ENCODE results near the gene MS4A5.

MS4A5 gene

GRCh38 chr11:60469723-60470122 is 40.4 kb downstream of the MS4A5 start:
- H3K9me3 ChIP-seq = no peaks in the 10 kb centered on the region
- H3K36me3 ChIP-seq = no peaks in the 10 kb centered on the region
- TF ChIP-seq CTCF (IDR thresholded peaks at IDR 0.05) = no peak
- no peaks in the 10 kb centered on the region for H3K4me1 ChIP-seq (ENCODE audit: control insufficient read depth in 1 of 2, insufficient read depth in 1 of 2, low read depth in 1 of 2, low read length in 1 of 2)
- H3K4me3 ChIP-seq (ENCODE audit: low read depth in 1 of 2, low read length in 1 of 2) = no peak overlapping the region
- no peaks in the 10 kb centered on the region for H3K27me3 ChIP-seq
- no peak overlapping the region for H3K27ac ChIP-seq

- H3K4me3 ChIP-seq (ENCODE audit: low read depth in 1 of 2, low read length in 1 of 2) = no peak overlapping the region
- TF ChIP-seq CTCF (IDR thresholded peaks at IDR 0.05) = no peak
- H3K27ac ChIP-seq = no peak overlapping the region
Measured at GRCh38 chr11:60477035-60477445, 47.7 kb downstream of the MS4A5 start.

GRCh38 chr11:60482361-60482760 is 53.0 kb downstream of the MS4A5 start:
- no peak for TF ChIP-seq CTCF (IDR thresholded peaks at IDR 0.05)
- no peaks in the 10 kb centered on the region for H3K36me3 ChIP-seq
- no peaks in the 10 kb centered on the region for H3K27me3 ChIP-seq
- H3K9me3 ChIP-seq = no peaks in the 10 kb centered on the region
- peak overlapping the region; percentile 3 for H3K27ac ChIP-seq
- H3K4me3 ChIP-seq (ENCODE audit: low read depth in 1 of 2, low read length in 1 of 2) = no peak overlapping the region
- H3K4me1 ChIP-seq (ENCODE audit: control insufficient read depth in 1 of 2, insufficient read depth in 1 of 2, low read depth in 1 of 2, low read length in 1 of 2) = peaks cover 9 to 21% of the 10 kb centered on the region in 2 experiments

More at GRCh38 chr11:60477035-60477445, 47.7 kb downstream of the MS4A5 start:
- H3K4me1 ChIP-seq (ENCODE audit: control insufficient read depth in 1 of 2, insufficient read depth in 1 of 2, low read depth in 1 of 2, low read length in 1 of 2) = peaks cover 0 to under 1% of the 10 kb centered on the region in 2 experiments
- H3K9me3 ChIP-seq = no peaks in the 10 kb centered on the region
- H3K27me3 ChIP-seq = no peaks in the 10 kb centered on the region
- no peaks in the 10 kb centered on the region for H3K36me3 ChIP-seq

- no peak for TF ChIP-seq CTCF (IDR thresholded peaks at IDR 0.05)
- H3K27ac ChIP-seq = no peak overlapping the region
- peaks cover 9 to 21% of the 10 kb centered on the region in 2 experiments for H3K4me1 ChIP-seq (ENCODE audit: control insufficient read depth in 1 of 2, insufficient read depth in 1 of 2, low read depth in 1 of 2, low read length in 1 of 2)
- H3K36me3 ChIP-seq = no peaks in the 10 kb centered on the region
- H3K9me3 ChIP-seq = no peaks in the 10 kb centered on the region
- no peak overlapping the region for H3K4me3 ChIP-seq (ENCODE audit: low read depth in 1 of 2, low read length in 1 of 2)
- no peaks in the 10 kb centered on the region for H3K27me3 ChIP-seq
Measured at GRCh38 chr11:60485987-60486386, 56.6 kb downstream of the MS4A5 start.

- H3K9me3 ChIP-seq = no peaks in the 10 kb centered on the region
- no peaks in the 10 kb centered on the region for H3K27me3 ChIP-seq
- no peaks in the 10 kb centered on the region for H3K4me1 ChIP-seq (ENCODE audit: control insufficient read depth in 1 of 2, insufficient read depth in 1 of 2, low read depth in 1 of 2, low read length in 1 of 2)
- no peaks in the 10 kb centered on the region for H3K36me3 ChIP-seq
- H3K4me3 ChIP-seq (ENCODE audit: low read depth in 1 of 2, low read length in 1 of 2) = no peak within 1 kb of the TSS
- no peak within 1 kb of the TSS for H3K27ac ChIP-seq
- TF ChIP-seq CTCF (IDR thresholded peaks at IDR 0.05) = no peak
Measured at GRCh38 chr11:60492488-60493009, 63.2 kb downstream of the MS4A5 start, which contains the start of gene MS4A12. TSS of gene MS4A12 (plus strand) at chr11:60492778. CDS start at chr11:60497319, 4,541 bp downstream.
